HepG2 (cell line): ENCODE results near the gene HIF1AN. TPM values are rescaled to one million over a fixed set of nuclear protein-coding genes. Genes with fewer than 3 reads are reported as not detected.

Source experiments
- ARID4A ChIP-seq: sonication (generic); formaldehyde crosslinking; IDR thresholded peaks from 2 replicates; pipeline ENCODE4 v1.5.0; 2020; ENCODE audit warnings: mild to moderate bottlenecking, missing genetic modification reagents, borderline replicate concordance
- BORCS8-MEF2B ChIP-seq: sonication (generic); formaldehyde crosslinking; IDR thresholded peaks from 2 replicates; pipeline ENCODE4 v1.8.0; 2022; ENCODE audit warnings: mild to moderate bottlenecking, missing genetic modification reagents
- DNMT1 ChIP-seq: sonication (generic); formaldehyde crosslinking; IDR thresholded peaks from 2 replicates; pipeline ENCODE4 v1.5.1; 2020; ENCODE audit warnings: mild to moderate bottlenecking, missing genetic modification reagents
- FOSL2 ChIP-seq: sonication (generic); formaldehyde crosslinking; IDR thresholded peaks from 2 replicates; pipeline ENCODE4 v1.4.0; 2020; ENCODE audit warnings: missing genetic modification reagents
- GABPA ChIP-seq, 2 experiments: IDR thresholded peaks; 2 replicates each; pipeline ENCODE4 v1.6.1; 2011 to 2016; ENCODE audit warnings: low read depth in 2 of 2, low read length in 1 of 2, missing biosample characterization in 1 of 2, missing genetic modification characterization in 1 of 2
- GATAD2A ChIP-seq: IDR thresholded peaks from 2 replicates; pipeline ENCODE4 v1.6.1; 2016
- KLF16 ChIP-seq, 2 experiments: sonication (generic) in 1 of 2; formaldehyde crosslinking in 1 of 2; IDR thresholded peaks; 2 replicates each; pipeline versions ENCODE4 v1.6.1 to v1.8.0; 2016 to 2023; ENCODE audit warnings: missing genetic modification reagents in 2 of 2, missing compliant biosample characterization in 1 of 2
- KMT2A ChIP-seq: sonication (generic); formaldehyde crosslinking; IDR thresholded peaks from 2 replicates; pipeline ENCODE4 v1.4.0; 2020; ENCODE audit warnings: missing genetic modification reagents
- KMT2B ChIP-seq: IDR thresholded peaks from 2 replicates; pipeline ENCODE4 v1.6.1; 2016; ENCODE audit warnings: missing genetic modification reagents, missing compliant biosample characterization
- MYNN ChIP-seq: sonication (generic); formaldehyde crosslinking; IDR thresholded peaks from 2 replicates; pipeline ENCODE4 v1.4.0; 2020; ENCODE audit warnings: mild to moderate bottlenecking, low read depth, missing genetic modification reagents
- PAF1 ChIP-seq: IDR thresholded peaks from 2 replicates; pipeline ENCODE4 v1.6.1; 2016; ENCODE audit warnings: missing genetic modification reagents, missing compliant biosample characterization
- POLR2AphosphoS5 ChIP-seq: IDR thresholded peaks from 2 replicates; pipeline ENCODE4 v1.6.1; 2012; ENCODE audit warnings: low read depth, low read length
- POLR2G ChIP-seq: fragments of 200-400 bp; formaldehyde crosslinking; IDR thresholded peaks from 2 replicates; pipeline ENCODE4 v1.6.1; 2018; ENCODE audit warnings: mild to moderate bottlenecking, low read depth, low read length, moderate library complexity
- SKI ChIP-seq: fragments of 450-650 bp; IDR thresholded peaks from one replicate; pipeline ENCODE4 v1.6.1; 2018; ENCODE audit warnings: mild to moderate bottlenecking; ENCODE audit not compliant: partially characterized antibody
- SPEN ChIP-seq: sonication (generic); formaldehyde crosslinking; IDR thresholded peaks from 2 replicates; pipeline ENCODE4 v1.5.1; 2020; ENCODE audit warnings: low read depth, mild to moderate bottlenecking, missing genetic modification reagents
- TBX2 ChIP-seq: sonication (generic); formaldehyde crosslinking; IDR thresholded peaks from 2 replicates; pipeline ENCODE4 v1.5.0; 2020; ENCODE audit warnings: missing genetic modification reagents, mild to moderate bottlenecking, borderline replicate concordance
- ZBTB8A ChIP-seq: sonication (generic); formaldehyde crosslinking; IDR thresholded peaks from 2 replicates; pipeline ENCODE4 v1.4.0; 2020; ENCODE audit warnings: mild to moderate bottlenecking, low read depth, missing genetic modification reagents, borderline replicate concordance
- ZNF263 ChIP-seq: sonication (generic); formaldehyde crosslinking; IDR thresholded peaks from 2 replicates; pipeline ENCODE4 v1.4.0; 2020; ENCODE audit warnings: missing genetic modification reagents
- ZNF280D ChIP-seq: sonication (generic); formaldehyde crosslinking; IDR thresholded peaks from 2 replicates; pipeline ENCODE4 v1.5.1; 2020; ENCODE audit warnings: mild to moderate bottlenecking, missing genetic modification reagents
- ZNF44 ChIP-seq: sonication (generic); formaldehyde crosslinking; IDR thresholded peaks from 2 replicates; pipeline ENCODE4 v1.5.1; 2020; ENCODE audit warnings: mild to moderate bottlenecking, missing genetic modification reagents
- ZNF605 ChIP-seq: sonication (generic); formaldehyde crosslinking; IDR thresholded peaks from 2 replicates; pipeline ENCODE4 v1.8.0; 2022; ENCODE audit warnings: mild to moderate bottlenecking, missing genetic modification reagents
- ZNF616 ChIP-seq: sonication (generic); formaldehyde crosslinking; IDR thresholded peaks from 2 replicates; pipeline ENCODE4 v1.5.0; 2020; ENCODE audit warnings: low read depth, mild to moderate bottlenecking, missing genetic modification reagents
- ZNF670 ChIP-seq: sonication (generic); formaldehyde crosslinking; IDR thresholded peaks from 2 replicates; pipeline ENCODE4 v1.8.0; 2022; ENCODE audit warnings: mild to moderate bottlenecking, missing genetic modification reagents, borderline replicate concordance
- ZNF772 ChIP-seq: sonication (generic); formaldehyde crosslinking; IDR thresholded peaks from 2 replicates; pipeline ENCODE4 v1.5.0; 2020; ENCODE audit warnings: mild to moderate bottlenecking, missing genetic modification reagents
- polyA plus RNA-seq, 8 experiments: library from polyadenylated mRNA; depleted of rRNA in 3 of 8; stranded (reverse) in 7 of 8; unstranded in 1 of 8; fragments of >200 nt; fragmentation: Illumina TruSeq in 4 of 8; extraction: Trizol in 4 of 8; gene quantifications; 2 replicates each; pipeline versions ENCODE4 v1.2.1 to v1.2.3, GENCODE V29; 2011 to 2016; ENCODE audit warnings: low read depth in 4 of 8, missing spikeins in 1 of 8, mixed read lengths in 1 of 8; ENCODE audit not compliant: insufficient read depth in 1 of 8
- total RNA-seq, 5 experiments: library from RNA; depleted of rRNA; stranded (reverse); fragments of >200 nt; fragmentation: Illumina TruSeq; extraction: Trizol; gene quantifications; 2 replicates each; pipeline ENCODE4 v1.2.3, GENCODE V29; 2016; ENCODE audit warnings: low read depth in 1 of 5

The HIF1AN gene
- total and polyA plus RNA-seq, 2 of the 13 experiments (the other 11 are each of a cell fraction or from before 2014, with no cell fraction given) = 8.6 to 10.7 TPM

- TF ChIP-seq PAF1 (CRISPR knock-in tag) (no peak), POLR2AphosphoS5 (peak; percentile 47), ZBTB8A (CRISPR knock-in tag) (no peak), ZNF605 (CRISPR knock-in tag) (0 out of 2 replicates have a peak, but pooled peaks have one; percentile 40), KMT2B (CRISPR knock-in tag) (no peak), DNMT1 (CRISPR knock-in tag) (peak; percentile 64; the same call in 1 of the 2 replicates), GATAD2A (CRISPR knock-in tag) (peak; percentile 43; the same call in 1 of the 2 replicates), ARID4A (CRISPR knock-in tag) (peak; percentile 45; the same call in 1 of the 2 replicates), ZNF280D (CRISPR knock-in tag) (no peak), ZNF616 (CRISPR knock-in tag) (no peak), KLF16 (CRISPR knock-in tag; IDR thresholded peaks at IDR 0.05) (0 out of 4 replicates have a peak, but pooled peaks of 1 of the 2 experiments have one; percentile 55), ZNF44 (CRISPR knock-in tag) (no peak), POLR2G (peak; percentile 51; the same call in 1 of the 2 replicates), KMT2A (CRISPR knock-in tag) (no peak), TBX2 (CRISPR knock-in tag) (0 out of 2 replicates have a peak, but pooled peaks have one; percentile 34), ZNF670 (no peak), MYNN (CRISPR knock-in tag) (no peak), GABPA (IDR thresholded peaks at IDR 0.05; ENCODE audit: low read depth, low read length) (peak; percentile 19; the same call in 1 of the 2 replicates), GABPA (CRISPR knock-in tag; IDR thresholded peaks at IDR 0.05; ENCODE audit: low read depth) (peak; percentile 79), ZNF772 (no peak), ZNF263 (CRISPR knock-in tag) (peak; percentile 63; the same call in 1 of the 2 replicates), FOSL2 (CRISPR knock-in tag) (peak; percentile 50), SPEN (CRISPR knock-in tag) (peak; percentile 44), SKI (no peak), BORCS8-MEF2B (CRISPR knock-in tag) (no peak)
Measured at GRCh38 chr10:100569687-100570481, 34.1 kb downstream of the HIF1AN start (continued).
